GM10248 (cell line): ENCODE measurements around the gene EID3.

ENCODE experiments used
- CTCF ChIA-PET: fragments of 300-600 bp; sonication (Branson Sonifier 250); formaldehyde crosslinking; extraction: SDS; loops from one replicate; lab custom pipeline; 2021; ENCODE audit warnings: antibody characterized with exemption; lab: Yijun Ruan, JAX
- POLR2A ChIA-PET: fragments of 350-650 bp; sonication (Branson Sonifier 250); formaldehyde crosslinking; extraction: SDS; loops from one replicate; lab custom pipeline; 2020; ENCODE audit warnings: antibody characterized with exemption; lab: Yijun Ruan, JAX
- DNase-seq: peaks from one replicate; pipeline ENCODE4 v3.0.0; 2012; ENCODE audit errors: extremely low spot score
- CTCF ChIP-seq: IDR thresholded peaks from 2 replicates; pipeline ENCODE4 v1.5.1; 2012; ENCODE audit warnings: mild to moderate bottlenecking, low read depth; ENCODE audit errors: extremely low read depth, missing control alignments, control extremely low read depth

Gene EID3

GRCh38 chr12:104279164-104279563 is 24.4 kb upstream of the EID3 start:
- CTCF ChIA-PET = no interaction called here
- no peak for TF ChIP-seq CTCF
- POLR2A ChIA-PET = no interaction called here
- DNase-seq = no peak

- CTCF ChIA-PET = no interaction called here
- POLR2A ChIA-PET = no interaction called here
- no peak for DNase-seq
- no peak for TF ChIP-seq CTCF
Observed at GRCh38 chr12:104280111-104280510, 23.4 kb upstream of the EID3 start.

- ChIA-PET CTCF (no interaction called here), POLR2A (interaction anchor here (0.6 kb wide), 1 partner anchor 21 kb away, joined by 5 read pairs; no protein-coding TSS in a partner anchor)
- no peak for TF ChIP-seq CTCF
- DNase-seq = no peak
Observed at GRCh38 chr12:104280717-104281458, 22.7 kb upstream of the EID3 start.

GRCh38 chr12:104281636-104282035 is 21.9 kb upstream of the EID3 start:
- TF ChIP-seq CTCF = no peak
- ChIA-PET CTCF (interaction anchor here (1.2 kb wide), 1 partner anchor 77 kb away, joined by 4 read pairs; no protein-coding TSS in a partner anchor), POLR2A (no interaction called here)
- no peak for DNase-seq

GRCh38 chr12:104282109-104282508 is 21.4 kb upstream of the EID3 start:
- POLR2A ChIA-PET = no interaction called here
- CTCF ChIA-PET = interaction anchor here (1.2 kb wide), 1 partner anchor 77 kb away, joined by 4 read pairs; no protein-coding TSS in a partner anchor
- no peak for TF ChIP-seq CTCF
- no peak for DNase-seq

GRCh38 chr12:104285740-104286515 is 17.6 kb upstream of the EID3 start:
- no peak for DNase-seq
- ChIA-PET POLR2A (interaction anchor here (1.1 to 2.2 kb wide), 5 partner anchors 10 to 356 kb away, joined by 3 to 19 read pairs (median 8); partner anchors contain the start of genes HSP90B1 and NFYB), CTCF (interaction anchor here (1.0 to 4.7 kb wide), 3 partner anchors 10 to 27 kb away, joined by 3 to 30 read pairs (median 4); no protein-coding TSS in a partner anchor)
- TF ChIP-seq CTCF = no peak
